ENCODE data around the gene SUPT20HL2.
"Not testable (repeated sequence)": the region's sequence is repeated elsewhere in the genome, so short reads cannot be mapped to it uniquely, and the experiment has no call there.

Gene SUPT20HL2

GRCh38 chrX:24314019-24314635 lies at the start of gene SUPT20HL2:
Gene SUPT20HL2 (minus strand): TSS chrX:24314069. CDS start chrX:24313315, 754 bp downstream.
- no peak for DNase-seq (ENCODE audit: low read depth in 3 of 3, low spot score in 1 of 3)

GRCh38 chrX:24362089-24362745 lies 48.3 kb upstream of the SUPT20HL2 start:
- DNase-seq (ENCODE audit: low read depth in 3 of 3, low spot score in 1 of 3), result not testable (repeated sequence)

GRCh38 chrX:24360272-24360671 lies 46.4 kb upstream of the SUPT20HL2 start, which contains the start of gene SUPT20HL1:
Gene SUPT20HL1 (plus strand): TSS chrX:24360639. CDS start chrX:24362761, 2,122 bp downstream.
- no peak for DNase-seq (ENCODE audit: low read depth in 3 of 3, low spot score in 1 of 3)

- DNase-seq (ENCODE audit: low read depth in 3 of 3, low spot score in 1 of 3), result no peak
These were observed 43.2 kb upstream of the SUPT20HL2 start for GRCh38 chrX:24357106-24357505.

- no peak for DNase-seq (ENCODE audit: low read depth in 3 of 3, low spot score in 1 of 3)
These were observed 41.2 kb upstream of the SUPT20HL2 start for GRCh38 chrX:24355095-24355494.

GRCh38 chrX:24350217-24350616 lies 36.3 kb upstream of the SUPT20HL2 start:
- no peak for DNase-seq (ENCODE audit: low read depth in 3 of 3, low spot score in 1 of 3)

- no peak for DNase-seq (ENCODE audit: low read depth in 3 of 3, low spot score in 1 of 3)
These were observed 34.0 kb upstream of the SUPT20HL2 start for GRCh38 chrX:24347881-24348280.

GRCh38 chrX:24343719-24344118 lies 29.9 kb upstream of the SUPT20HL2 start:
- DNase-seq (ENCODE audit: low read depth in 3 of 3, low spot score in 1 of 3), result no peak

- no peak for DNase-seq (ENCODE audit: low read depth in 3 of 3, low spot score in 1 of 3)
These were observed 27.9 kb upstream of the SUPT20HL2 start for GRCh38 chrX:24341795-24342194.

GRCh38 chrX:24340501-24340900 lies 26.6 kb upstream of the SUPT20HL2 start:
- no peak for DNase-seq (ENCODE audit: low read depth in 3 of 3, low spot score in 1 of 3)

- no peak for DNase-seq (ENCODE audit: low read depth in 3 of 3, low spot score in 1 of 3)
These were observed 26.0 kb upstream of the SUPT20HL2 start for GRCh38 chrX:24339911-24340310.

GRCh38 chrX:24335871-24336270 lies 22.0 kb upstream of the SUPT20HL2 start:
- no peak for DNase-seq (ENCODE audit: low read depth in 3 of 3, low spot score in 1 of 3)

- DNase-seq (ENCODE audit: low read depth in 3 of 3, low spot score in 1 of 3), result no peak
These were observed 20.6 kb upstream of the SUPT20HL2 start for GRCh38 chrX:24334461-24334860.

- no peak for DNase-seq (ENCODE audit: low read depth in 3 of 3, low spot score in 1 of 3)
These were observed 19.5 kb upstream of the SUPT20HL2 start for GRCh38 chrX:24333371-24333770.

- DNase-seq (ENCODE audit: low read depth in 3 of 3, low spot score in 1 of 3), result no peak
These were observed 19.0 kb upstream of the SUPT20HL2 start for GRCh38 chrX:24332878-24333277.

- DNase-seq (ENCODE audit: low read depth in 3 of 3, low spot score in 1 of 3), result no peak
These were observed 11.4 kb upstream of the SUPT20HL2 start for GRCh38 chrX:24325231-24325630.

GRCh38 chrX:24321741-24322395 lies 8.0 kb upstream of the SUPT20HL2 start:
- no peak for DNase-seq (ENCODE audit: low read depth in 3 of 3, low spot score in 1 of 3)

GRCh38 chrX:24317567-24317966 lies 3.7 kb upstream of the SUPT20HL2 start:
- no peak for DNase-seq (ENCODE audit: low read depth in 3 of 3, low spot score in 1 of 3)

GRCh38 chrX:24316111-24316510 lies 2.2 kb upstream of the SUPT20HL2 start:
- no peak for DNase-seq (ENCODE audit: low read depth in 3 of 3, low spot score in 1 of 3)

GRCh38 chrX:24312249-24312607 lies 1.6 kb downstream of the SUPT20HL2 start:
- not testable (repeated sequence) for DNase-seq (ENCODE audit: low read depth in 3 of 3, low spot score in 1 of 3)

- not testable (repeated sequence) for DNase-seq (ENCODE audit: low read depth in 3 of 3, low spot score in 1 of 3)
These were observed 2.2 kb downstream of the SUPT20HL2 start for GRCh38 chrX:24311507-24312248.

GRCh38 chrX:24310916-24311315 lies 3.0 kb downstream of the SUPT20HL2 start:
- DNase-seq (ENCODE audit: low read depth in 3 of 3, low spot score in 1 of 3), result not testable (repeated sequence)
